DOHH2 (cell line): Measurements from ENCODE around the gene NRDE2.

ENCODE experiments used
- H3F3A ChIP-seq: fragments of 200-600 bp; sonication (generic), shearing (Covaris generic); 2 replicates; pipeline ENCODE4 v1.6.0; 2016; ENCODE audit warnings: antibody characterized with exemption, mild to moderate bottlenecking; ENCODE audit not compliant: control insufficient read depth, insufficient read depth
- H3K27ac ChIP-seq: fragments of 200-600 bp; sonication (generic); 2 replicates; pipeline ENCODE4 v1.5.1; 2014; ENCODE audit warnings: low read depth, mild to moderate bottlenecking, low read length, moderate library complexity
- H3K27me3 ChIP-seq: fragments of 200-600 bp; sonication (generic); 2 replicates; pipeline ENCODE4 v1.6.1; 2014; ENCODE audit warnings: mild to moderate bottlenecking, low read length, mixed read lengths; ENCODE audit not compliant: control insufficient read depth
- H3K36me3 ChIP-seq: fragments of 200-600 bp; sonication (generic); 2 replicates; pipeline ENCODE4 v1.6.1; 2014; ENCODE audit warnings: mild to moderate bottlenecking, low read length, moderate library complexity, mixed read lengths; ENCODE audit not compliant: control insufficient read depth
- H3K4me1 ChIP-seq: fragments of 200-600 bp; sonication (generic); 2 replicates; pipeline ENCODE4 v1.6.1; 2014; ENCODE audit warnings: mild to moderate bottlenecking, low read length, mixed read lengths; ENCODE audit not compliant: control insufficient read depth
- H3K4me2 ChIP-seq: fragments of 200-600 bp; sonication (generic); 2 replicates; pipeline ENCODE4 v1.6.0; 2014; ENCODE audit warnings: mild to moderate bottlenecking, low read length, moderate library complexity
- H3K4me3 ChIP-seq: fragments of 200-600 bp; sonication (generic); 2 replicates; pipeline ENCODE4 v1.5.1; 2014; ENCODE audit warnings: mild to moderate bottlenecking, low read length, mixed read lengths
- H3K79me2 ChIP-seq: fragments of 200-600 bp; sonication (generic); 2 replicates; pipeline ENCODE4 v1.6.1; 2014; ENCODE audit warnings: mild to moderate bottlenecking, low read length, mixed read lengths; ENCODE audit not compliant: control insufficient read depth
- H3K9me2 ChIP-seq: fragments of 200-600 bp; sonication (generic); replicated peaks from 2 replicates; pipeline ENCODE4 v1.6.1; 2014; ENCODE audit warnings: mild to moderate bottlenecking, low read length, mixed read lengths; ENCODE audit not compliant: control insufficient read depth
- H3K9me3 ChIP-seq: fragments of 200-600 bp; sonication (generic); 2 replicates; pipeline ENCODE4 v1.6.1; 2014; ENCODE audit warnings: antibody characterized with exemption, low read length, mixed read lengths; ENCODE audit not compliant: control insufficient read depth, insufficient read depth
- H4K20me1 ChIP-seq: fragments of 200-600 bp; sonication (generic); 2 replicates; pipeline ENCODE4 v1.6.0; 2014; ENCODE audit warnings: low read depth, mild to moderate bottlenecking, antibody characterized with exemption, low read length, moderate library complexity; ENCODE audit not compliant: control insufficient read depth, insufficient read depth
- EZH2phosphoT487 ChIP-seq: fragments of 200-600 bp; sonication (generic); IDR thresholded peaks from 2 replicates; pipeline ENCODE4 v1.6.1; 2017; ENCODE audit warnings: borderline replicate concordance, mild to moderate bottlenecking, antibody characterized with exemption, low read length, moderate library complexity, mixed read lengths
- TF ChIP-seq, protein P1 (sequence below): fragments of 200-600 bp; sonication (generic); IDR thresholded peaks from one replicate; pipeline ENCODE4 v1.5.1; 2014; ENCODE audit warnings: antibody characterized with exemption, mild to moderate bottlenecking, low read depth, low read length; ENCODE audit not compliant: poor library complexity, severe bottlenecking

Gene NRDE2, protein sequence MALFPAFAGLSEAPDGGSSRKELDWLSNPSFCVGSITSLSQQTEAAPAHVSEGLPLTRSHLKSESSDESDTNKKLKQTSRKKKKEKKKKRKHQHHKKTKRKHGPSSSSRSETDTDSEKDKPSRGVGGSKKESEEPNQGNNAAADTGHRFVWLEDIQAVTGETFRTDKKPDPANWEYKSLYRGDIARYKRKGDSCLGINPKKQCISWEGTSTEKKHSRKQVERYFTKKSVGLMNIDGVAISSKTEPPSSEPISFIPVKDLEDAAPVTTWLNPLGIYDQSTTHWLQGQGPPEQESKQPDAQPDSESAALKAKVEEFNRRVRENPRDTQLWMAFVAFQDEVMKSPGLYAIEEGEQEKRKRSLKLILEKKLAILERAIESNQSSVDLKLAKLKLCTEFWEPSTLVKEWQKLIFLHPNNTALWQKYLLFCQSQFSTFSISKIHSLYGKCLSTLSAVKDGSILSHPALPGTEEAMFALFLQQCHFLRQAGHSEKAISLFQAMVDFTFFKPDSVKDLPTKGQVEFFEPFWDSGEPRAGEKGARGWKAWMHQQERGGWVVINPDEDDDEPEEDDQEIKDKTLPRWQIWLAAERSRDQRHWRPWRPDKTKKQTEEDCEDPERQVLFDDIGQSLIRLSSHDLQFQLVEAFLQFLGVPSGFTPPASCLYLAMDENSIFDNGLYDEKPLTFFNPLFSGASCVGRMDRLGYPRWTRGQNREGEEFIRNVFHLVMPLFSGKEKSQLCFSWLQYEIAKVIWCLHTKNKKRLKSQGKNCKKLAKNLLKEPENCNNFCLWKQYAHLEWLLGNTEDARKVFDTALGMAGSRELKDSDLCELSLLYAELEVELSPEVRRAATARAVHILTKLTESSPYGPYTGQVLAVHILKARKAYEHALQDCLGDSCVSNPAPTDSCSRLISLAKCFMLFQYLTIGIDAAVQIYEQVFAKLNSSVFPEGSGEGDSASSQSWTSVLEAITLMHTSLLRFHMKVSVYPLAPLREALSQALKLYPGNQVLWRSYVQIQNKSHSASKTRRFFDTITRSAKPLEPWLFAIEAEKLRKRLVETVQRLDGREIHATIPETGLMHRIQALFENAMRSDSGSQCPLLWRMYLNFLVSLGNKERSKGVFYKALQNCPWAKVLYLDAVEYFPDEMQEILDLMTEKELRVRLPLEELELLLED

DNA sequence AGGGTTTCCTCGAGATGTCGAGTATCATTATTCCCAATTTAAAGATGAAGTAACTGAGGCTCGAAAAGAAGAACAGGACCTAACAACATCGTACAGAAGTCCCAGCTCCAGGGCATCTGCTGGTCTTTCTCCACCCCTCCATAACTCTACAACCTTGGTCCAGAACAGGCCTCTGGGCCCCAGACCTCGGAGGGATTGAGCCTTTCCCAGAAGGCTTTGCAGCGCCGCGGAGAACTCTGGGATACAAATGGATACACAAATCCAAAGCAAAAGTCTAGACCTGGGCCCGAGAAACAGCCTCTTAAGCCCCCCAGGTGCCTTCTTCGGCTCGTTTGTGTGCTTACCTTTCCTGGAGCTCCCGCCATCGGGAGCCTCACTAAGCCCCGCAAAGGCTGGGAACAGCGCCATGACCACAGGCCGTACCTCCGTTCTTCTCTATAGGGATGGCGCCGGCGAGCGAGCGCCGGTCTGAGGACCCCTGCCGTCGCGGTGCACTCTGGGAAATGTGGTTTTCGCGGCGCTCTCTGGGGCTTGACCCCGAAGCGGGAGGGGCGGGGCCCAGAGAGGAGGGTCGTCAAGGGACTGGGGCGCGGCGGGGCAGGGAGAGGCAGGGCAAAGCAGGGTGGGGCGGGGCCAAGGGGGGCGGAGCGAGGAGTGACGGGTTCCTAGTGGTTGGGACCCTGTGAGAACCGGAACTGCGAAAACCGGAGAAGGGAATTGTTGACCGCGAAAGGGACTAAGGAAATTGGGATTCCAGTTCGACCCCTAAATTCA, at the start of gene NRDE2:
Gene NRDE2 (minus strand): TSS at position 445 of the 774 bp plus-strand sequence. CDS start 37 bp downstream, at position 408.
- H4K20me1 ChIP-seq, result no peaks in the 10 kb centered on the region

DNA sequence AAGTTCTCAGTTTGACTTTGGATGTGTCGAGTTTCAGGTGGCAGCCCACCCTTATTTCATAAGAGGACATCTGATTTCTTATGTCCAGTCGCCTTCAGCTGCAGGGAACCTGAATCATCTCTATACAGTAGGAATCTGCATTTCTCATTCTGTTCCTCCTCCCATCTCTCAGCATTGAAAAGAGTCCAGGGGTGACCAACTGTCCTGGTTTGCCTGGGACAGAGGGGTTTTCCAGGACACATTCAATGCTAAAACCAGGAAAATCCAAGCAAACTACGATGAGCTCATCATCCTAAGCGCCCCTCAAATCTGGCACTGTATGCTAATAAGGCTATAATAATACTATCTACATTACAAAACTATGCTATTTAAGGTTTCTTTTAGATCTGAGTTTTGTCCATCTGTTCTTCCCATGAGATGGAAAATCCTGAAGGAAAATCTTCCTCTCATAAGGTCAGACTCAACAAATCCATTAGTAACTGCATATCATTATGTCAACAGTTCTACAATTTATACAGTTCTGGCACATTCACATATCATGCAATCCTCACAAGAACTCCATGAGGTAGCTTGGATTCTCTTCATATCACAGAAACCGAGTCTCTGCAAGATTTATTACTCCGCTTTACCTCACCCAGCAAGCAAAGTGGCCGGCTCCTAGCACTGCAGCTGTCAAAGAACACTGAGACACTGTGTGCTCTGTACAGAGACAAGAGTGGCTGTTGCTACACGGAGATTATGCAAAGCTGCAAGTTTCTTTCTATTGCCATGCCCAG, 49.5 kb upstream of the NRDE2 start:
- Histone ChIP-seq H3K9me2 (no peaks in the 10 kb centered on the region), H3K36me3 (no peaks in the 10 kb centered on the region), H3K79me2 (no peaks in the 10 kb centered on the region), H3K27ac (no peak overlapping the region), H4K20me1 (no peaks in the 10 kb centered on the region), H3K9me3 (no peaks in the 10 kb centered on the region), H3K4me1 (peaks cover 27% of the 10 kb centered on the region), H3K4me3 (peak overlapping the region; percentile 84), H3K4me2 (peak overlapping the region; percentile 79), H3K27me3 (no peaks in the 10 kb centered on the region), H3F3A (0 out of 2 replicates have a peak, but pooled peaks cover 3% of the 10 kb centered on the region)
- TF ChIP-seq, protein P1, sequence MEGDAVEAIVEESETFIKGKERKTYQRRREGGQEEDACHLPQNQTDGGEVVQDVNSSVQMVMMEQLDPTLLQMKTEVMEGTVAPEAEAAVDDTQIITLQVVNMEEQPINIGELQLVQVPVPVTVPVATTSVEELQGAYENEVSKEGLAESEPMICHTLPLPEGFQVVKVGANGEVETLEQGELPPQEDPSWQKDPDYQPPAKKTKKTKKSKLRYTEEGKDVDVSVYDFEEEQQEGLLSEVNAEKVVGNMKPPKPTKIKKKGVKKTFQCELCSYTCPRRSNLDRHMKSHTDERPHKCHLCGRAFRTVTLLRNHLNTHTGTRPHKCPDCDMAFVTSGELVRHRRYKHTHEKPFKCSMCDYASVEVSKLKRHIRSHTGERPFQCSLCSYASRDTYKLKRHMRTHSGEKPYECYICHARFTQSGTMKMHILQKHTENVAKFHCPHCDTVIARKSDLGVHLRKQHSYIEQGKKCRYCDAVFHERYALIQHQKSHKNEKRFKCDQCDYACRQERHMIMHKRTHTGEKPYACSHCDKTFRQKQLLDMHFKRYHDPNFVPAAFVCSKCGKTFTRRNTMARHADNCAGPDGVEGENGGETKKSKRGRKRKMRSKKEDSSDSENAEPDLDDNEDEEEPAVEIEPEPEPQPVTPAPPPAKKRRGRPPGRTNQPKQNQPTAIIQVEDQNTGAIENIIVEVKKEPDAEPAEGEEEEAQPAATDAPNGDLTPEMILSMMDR, result no peak
- no peak for TF ChIP-seq EZH2phosphoT487

More for the DNA sequence above, at the start of gene NRDE2:
- Histone ChIP-seq H3K79me2 (peaks cover 43% of the 10 kb centered on the region), H3K4me2 (peak within 1 kb of the TSS; percentile 85), H3K9me2 (no peaks in the 10 kb centered on the region), H3K9me3 (no peaks in the 10 kb centered on the region), H3K36me3 (no peaks in the 10 kb centered on the region), H3K27ac (peak within 1 kb of the TSS; percentile 61), H3K4me1 (peaks cover 16% of the 10 kb centered on the region), H3F3A (no peaks in the 10 kb centered on the region), H3K4me3 (peak within 1 kb of the TSS; percentile 90), H3K27me3 (peaks cover 9% of the 10 kb centered on the region)
- TF ChIP-seq EZH2phosphoT487, result no peak
- TF ChIP-seq, protein P1, result peak; percentile 11

DNA sequence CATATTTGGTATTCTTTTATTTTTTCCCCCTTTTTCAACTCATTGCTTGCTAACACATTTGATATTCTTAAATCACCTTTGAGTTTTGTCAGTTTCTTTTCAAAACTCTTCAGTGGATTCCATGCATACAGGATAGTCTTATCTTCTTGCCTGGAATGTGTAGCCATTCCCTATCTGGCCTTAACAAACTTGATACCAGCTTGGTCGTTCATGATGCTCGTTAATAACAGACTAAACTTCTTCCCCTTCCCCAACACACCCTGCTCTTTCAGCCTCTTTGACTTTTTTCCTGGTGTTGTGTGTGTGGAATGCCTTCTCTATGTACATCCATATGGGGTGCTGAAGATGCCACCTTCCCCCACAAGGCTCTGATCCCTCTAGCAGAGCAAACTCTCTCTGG, 47.4 kb upstream of the NRDE2 start:
- Histone ChIP-seq H3K9me3 (no peaks in the 10 kb centered on the region), H3K9me2 (no peaks in the 10 kb centered on the region), H3K4me3 (no peak overlapping the region), H3K36me3 (no peaks in the 10 kb centered on the region), H3K79me2 (no peaks in the 10 kb centered on the region), H3K4me2 (no peak overlapping the region), H3F3A (0 out of 2 replicates have a peak, but pooled peaks cover 3% of the 10 kb centered on the region), H4K20me1 (no peaks in the 10 kb centered on the region), H3K27ac (no peak overlapping the region), H3K27me3 (no peaks in the 10 kb centered on the region), H3K4me1 (peaks cover 21% of the 10 kb centered on the region)
- TF ChIP-seq, protein P1, result no peak
- TF ChIP-seq EZH2phosphoT487, result no peak
